ENCODE results near the gene POLR2H.

Gene POLR2H

DNA sequence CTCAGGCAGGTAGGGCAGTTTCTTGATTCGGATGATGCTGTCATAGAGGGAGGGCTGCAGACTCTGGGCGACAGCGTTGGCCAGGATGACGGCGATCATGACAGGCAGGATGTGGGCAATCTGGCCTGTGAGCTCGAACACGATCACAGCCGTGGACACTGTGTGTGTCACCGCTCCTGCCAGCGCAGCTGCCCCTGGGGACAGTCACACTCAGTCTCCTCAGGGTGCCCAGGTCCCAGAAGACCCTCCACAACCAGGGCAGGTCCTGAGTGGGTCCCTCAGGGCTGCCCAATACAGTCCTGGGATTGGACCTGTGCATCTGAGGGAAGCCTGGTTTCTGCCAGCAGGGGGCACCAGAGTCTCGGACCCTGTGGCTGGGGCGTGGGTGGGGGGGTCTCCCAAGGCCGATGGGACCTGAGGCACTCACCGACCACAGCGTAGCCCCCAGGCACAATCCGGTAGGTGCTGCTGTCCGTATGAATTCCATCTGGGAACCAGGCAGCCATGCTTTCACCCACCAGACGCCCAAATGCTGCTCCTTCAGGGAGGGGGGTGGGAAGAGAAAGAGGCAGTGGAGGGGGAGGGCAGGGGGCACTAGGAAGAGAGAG, 7.3 kb upstream of the POLR2H start:
- Histone ChIP-seq H3K36me3 (ENCODE audit: control insufficient read depth, low read length) (no peaks in the 10 kb centered on the region), H3K9me2 (replicated peaks; ENCODE audit: control insufficient read depth, low read length) (no peaks in the 10 kb centered on the region), H3F3A (ENCODE audit: control insufficient read depth, insufficient read depth) (no peaks in the 10 kb centered on the region), H3K4me3 (ENCODE audit: low read length) (no peak overlapping the region), H3K9me3 (ENCODE audit: control insufficient read depth, insufficient read depth, low read length) (no peaks in the 10 kb centered on the region), H3K4me2 (ENCODE audit: low read length) (no peak overlapping the region), H3K79me2 (ENCODE audit: control insufficient read depth, low read length) (no peaks in the 10 kb centered on the region), H3K27me3 (ENCODE audit: control insufficient read depth, low read length) (no peaks in the 10 kb centered on the region), H4K20me1 (ENCODE audit: control insufficient read depth, insufficient read depth, low read depth, low read length) (no peaks in the 10 kb centered on the region), H3K4me1 (ENCODE audit: control insufficient read depth, low read length) (peaks cover 3% of the 10 kb centered on the region; the same call in 1 of the 2 replicates), H3K27ac (ENCODE audit: low read depth, low read length) (no peak overlapping the region)
- TF ChIP-seq EZH2phosphoT487 (IDR thresholded peaks at IDR 0.05; ENCODE audit: borderline replicate concordance, low read length) = no peak
- TF ChIP-seq, protein P1, sequence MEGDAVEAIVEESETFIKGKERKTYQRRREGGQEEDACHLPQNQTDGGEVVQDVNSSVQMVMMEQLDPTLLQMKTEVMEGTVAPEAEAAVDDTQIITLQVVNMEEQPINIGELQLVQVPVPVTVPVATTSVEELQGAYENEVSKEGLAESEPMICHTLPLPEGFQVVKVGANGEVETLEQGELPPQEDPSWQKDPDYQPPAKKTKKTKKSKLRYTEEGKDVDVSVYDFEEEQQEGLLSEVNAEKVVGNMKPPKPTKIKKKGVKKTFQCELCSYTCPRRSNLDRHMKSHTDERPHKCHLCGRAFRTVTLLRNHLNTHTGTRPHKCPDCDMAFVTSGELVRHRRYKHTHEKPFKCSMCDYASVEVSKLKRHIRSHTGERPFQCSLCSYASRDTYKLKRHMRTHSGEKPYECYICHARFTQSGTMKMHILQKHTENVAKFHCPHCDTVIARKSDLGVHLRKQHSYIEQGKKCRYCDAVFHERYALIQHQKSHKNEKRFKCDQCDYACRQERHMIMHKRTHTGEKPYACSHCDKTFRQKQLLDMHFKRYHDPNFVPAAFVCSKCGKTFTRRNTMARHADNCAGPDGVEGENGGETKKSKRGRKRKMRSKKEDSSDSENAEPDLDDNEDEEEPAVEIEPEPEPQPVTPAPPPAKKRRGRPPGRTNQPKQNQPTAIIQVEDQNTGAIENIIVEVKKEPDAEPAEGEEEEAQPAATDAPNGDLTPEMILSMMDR (IDR thresholded peaks at IDR 0.05; ENCODE audit: low read depth, low read length, poor library complexity, severe bottlenecking) = peak; percentile 94

DNA sequence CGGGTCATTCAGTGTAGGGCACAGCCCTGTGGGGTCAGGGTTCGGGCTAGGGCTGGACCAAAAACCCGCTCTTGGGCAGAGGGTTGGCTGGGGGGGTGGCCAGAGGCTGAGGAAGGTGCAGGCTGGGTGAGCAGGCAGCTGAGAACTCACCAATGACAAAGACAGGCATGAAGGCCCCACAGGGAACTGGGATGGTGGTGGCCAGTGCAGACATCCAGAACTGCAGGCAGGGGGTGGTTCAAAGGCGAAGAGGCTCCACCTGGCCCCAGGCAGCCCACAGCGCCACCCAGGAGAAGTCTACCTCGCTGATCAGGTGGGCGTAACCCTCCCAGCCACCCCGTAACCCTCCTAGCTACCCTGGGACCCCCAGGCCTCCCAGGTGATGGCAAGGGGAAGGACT, 6.8 kb upstream of the POLR2H start:
- H3K4me1 ChIP-seq (ENCODE audit: control insufficient read depth, low read length) = peaks cover 3% of the 10 kb centered on the region; the same call in 1 of the 2 replicates
- no peaks in the 10 kb centered on the region for H3K9me3 ChIP-seq (ENCODE audit: control insufficient read depth, insufficient read depth, low read length)
- no peaks in the 10 kb centered on the region for H3K27me3 ChIP-seq (ENCODE audit: control insufficient read depth, low read length)
- H3K36me3 ChIP-seq (ENCODE audit: control insufficient read depth, low read length) = no peaks in the 10 kb centered on the region
- no peak for TF ChIP-seq EZH2phosphoT487 (IDR thresholded peaks at IDR 0.05; ENCODE audit: borderline replicate concordance, low read length)
- TF ChIP-seq, protein P1 (IDR thresholded peaks at IDR 0.05; ENCODE audit: low read depth, low read length, poor library complexity, severe bottlenecking) = no peak
- no peaks in the 10 kb centered on the region for H3K9me2 ChIP-seq (replicated peaks; ENCODE audit: control insufficient read depth, low read length)
- H3K79me2 ChIP-seq (ENCODE audit: control insufficient read depth, low read length) = no peaks in the 10 kb centered on the region
- no peak overlapping the region for H3K4me2 ChIP-seq (ENCODE audit: low read length)
- H3F3A ChIP-seq (ENCODE audit: control insufficient read depth, insufficient read depth) = no peaks in the 10 kb centered on the region
- no peaks in the 10 kb centered on the region for H4K20me1 ChIP-seq (ENCODE audit: control insufficient read depth, insufficient read depth, low read depth, low read length)
- H3K27ac ChIP-seq (ENCODE audit: low read depth, low read length) = no peak overlapping the region
- no peak overlapping the region for H3K4me3 ChIP-seq (ENCODE audit: low read length)

DNA sequence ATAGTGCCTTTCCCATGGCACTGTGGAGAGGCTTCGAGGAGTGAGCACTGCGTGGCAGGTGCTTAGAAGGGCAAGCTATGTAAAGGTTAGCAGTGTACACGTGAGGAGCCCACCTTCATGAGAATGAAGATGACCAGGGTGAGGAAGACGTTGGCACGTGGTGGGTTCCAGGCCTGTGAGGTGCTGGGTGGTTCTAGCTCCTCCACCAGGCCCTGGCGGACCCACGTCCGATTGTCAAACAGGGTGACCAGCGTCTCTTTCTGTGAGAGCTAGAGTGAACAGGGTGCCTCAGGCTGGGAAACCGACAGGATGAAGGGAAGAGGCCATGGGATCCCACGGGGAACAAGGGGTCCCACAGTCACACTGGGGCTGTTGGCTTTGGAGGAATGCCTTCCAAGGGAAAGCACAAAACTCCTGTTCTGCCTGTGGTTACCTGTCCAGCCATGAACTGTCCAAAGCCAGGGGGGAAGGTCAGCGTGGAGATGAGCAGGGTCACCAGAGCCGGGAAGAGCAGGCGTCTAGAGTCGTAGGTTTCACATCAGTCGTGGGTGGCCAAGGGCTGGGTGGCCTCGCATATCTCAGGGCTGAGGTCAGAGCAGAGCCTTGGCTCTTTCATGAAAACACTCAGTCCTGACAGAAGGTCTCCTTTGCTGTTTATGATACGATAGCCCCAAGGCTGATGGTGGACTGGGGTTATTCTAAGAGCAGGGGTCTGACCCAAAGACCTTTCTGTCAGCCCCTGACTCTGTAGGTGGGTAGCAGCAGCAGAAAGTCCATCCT, 6.1 kb upstream of the POLR2H start:
- H3K27me3 ChIP-seq (ENCODE audit: control insufficient read depth, low read length) = no peaks in the 10 kb centered on the region
- H3K4me3 ChIP-seq (ENCODE audit: low read length) = no peak overlapping the region
- no peaks in the 10 kb centered on the region for H3K36me3 ChIP-seq (ENCODE audit: control insufficient read depth, low read length)
- H3K4me2 ChIP-seq (ENCODE audit: low read length) = no peak overlapping the region
- peaks cover 4% of the 10 kb centered on the region for H3K4me1 ChIP-seq (ENCODE audit: control insufficient read depth, low read length)
- H3K79me2 ChIP-seq (ENCODE audit: control insufficient read depth, low read length) = no peaks in the 10 kb centered on the region
- H3K9me2 ChIP-seq (replicated peaks; ENCODE audit: control insufficient read depth, low read length) = no peaks in the 10 kb centered on the region
- no peaks in the 10 kb centered on the region for H4K20me1 ChIP-seq (ENCODE audit: control insufficient read depth, insufficient read depth, low read depth, low read length)
- no peak overlapping the region for H3K27ac ChIP-seq (ENCODE audit: low read depth, low read length)
- no peaks in the 10 kb centered on the region for H3F3A ChIP-seq (ENCODE audit: control insufficient read depth, insufficient read depth)
- no peaks in the 10 kb centered on the region for H3K9me3 ChIP-seq (ENCODE audit: control insufficient read depth, insufficient read depth, low read length)
- no peak for TF ChIP-seq EZH2phosphoT487 (IDR thresholded peaks at IDR 0.05; ENCODE audit: borderline replicate concordance, low read length)
- TF ChIP-seq, protein P1 (IDR thresholded peaks at IDR 0.05; ENCODE audit: low read depth, low read length, poor library complexity, severe bottlenecking) = no peak

Data from DOHH2 (cell line).